HG02970 (cell line): Measurements from ENCODE around the gene TSHZ2.
"Not testable (repeated sequence)": the region's sequence is repeated elsewhere in the genome, so short reads cannot be mapped to it uniquely, and the experiment has no call there.

Experiments
- ATAC-seq: cut with Tn5 transposase; IDR thresholded peaks from one replicate; pipeline ENCODE4 v1.9.1; 2021; ENCODE audit warnings: mild to moderate bottlenecking, moderate library complexity, moderate number of reproducible peaks; ENCODE audit not compliant: unreplicated experiment, low FRiP score

TSHZ2 gene

DNA sequence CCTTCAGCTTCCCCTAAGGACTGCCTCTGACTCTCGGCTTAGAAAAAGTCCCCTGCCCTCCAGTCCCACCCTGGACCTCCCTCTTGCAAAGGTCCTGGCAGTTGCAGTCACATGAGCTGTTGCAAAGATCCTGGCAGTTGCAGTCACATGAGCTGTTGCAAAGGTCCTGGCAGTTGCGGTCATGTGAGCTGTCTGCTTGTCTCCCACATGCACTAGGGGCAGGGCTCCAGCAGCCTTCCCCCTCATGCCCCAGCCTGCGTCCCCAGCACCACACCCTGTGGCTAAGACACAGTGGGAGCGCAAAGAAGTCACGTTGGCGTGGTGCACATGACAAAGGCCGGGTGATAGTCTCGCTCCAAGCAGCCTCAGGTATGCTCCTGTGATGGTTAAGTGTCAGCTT, 538.5 kb downstream of the TSHZ2 start:
- ATAC-seq, result no peak

DNA sequence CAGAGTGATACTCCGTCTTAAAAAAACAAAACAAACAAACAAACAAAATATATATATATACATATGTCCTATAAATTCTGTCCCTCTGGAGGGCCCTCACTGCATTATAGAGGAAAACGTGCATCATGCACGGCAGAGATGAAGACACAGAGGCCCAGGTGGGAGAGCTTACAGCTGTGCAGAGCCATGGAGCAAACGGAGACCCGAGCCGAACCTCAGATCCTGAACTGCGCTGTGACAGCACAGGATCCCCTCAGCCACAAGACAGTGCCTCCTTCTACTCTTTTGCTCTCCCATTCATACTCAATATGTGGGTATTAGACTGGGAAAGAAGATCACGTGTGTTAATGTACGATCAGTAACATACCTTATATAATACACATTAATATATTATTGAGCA, 539.9 kb downstream of the TSHZ2 start:
- no peak for ATAC-seq

DNA sequence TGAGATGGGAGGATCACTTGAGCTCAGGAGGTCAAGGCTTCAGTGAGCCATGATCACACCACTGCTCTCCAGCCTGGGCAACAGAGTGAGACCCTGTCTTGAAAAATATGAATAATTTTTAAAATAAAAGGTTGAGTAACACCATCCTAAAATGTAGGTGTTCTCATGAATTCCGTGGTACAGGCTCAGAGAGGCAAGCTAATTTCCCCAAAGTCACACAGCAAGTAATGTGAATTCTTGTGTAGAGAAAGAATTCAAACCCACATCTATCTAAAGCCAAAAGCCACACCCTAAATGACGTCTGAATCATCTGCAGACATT, 541.0 kb downstream of the TSHZ2 start:
- ATAC-seq, result no peak

DNA sequence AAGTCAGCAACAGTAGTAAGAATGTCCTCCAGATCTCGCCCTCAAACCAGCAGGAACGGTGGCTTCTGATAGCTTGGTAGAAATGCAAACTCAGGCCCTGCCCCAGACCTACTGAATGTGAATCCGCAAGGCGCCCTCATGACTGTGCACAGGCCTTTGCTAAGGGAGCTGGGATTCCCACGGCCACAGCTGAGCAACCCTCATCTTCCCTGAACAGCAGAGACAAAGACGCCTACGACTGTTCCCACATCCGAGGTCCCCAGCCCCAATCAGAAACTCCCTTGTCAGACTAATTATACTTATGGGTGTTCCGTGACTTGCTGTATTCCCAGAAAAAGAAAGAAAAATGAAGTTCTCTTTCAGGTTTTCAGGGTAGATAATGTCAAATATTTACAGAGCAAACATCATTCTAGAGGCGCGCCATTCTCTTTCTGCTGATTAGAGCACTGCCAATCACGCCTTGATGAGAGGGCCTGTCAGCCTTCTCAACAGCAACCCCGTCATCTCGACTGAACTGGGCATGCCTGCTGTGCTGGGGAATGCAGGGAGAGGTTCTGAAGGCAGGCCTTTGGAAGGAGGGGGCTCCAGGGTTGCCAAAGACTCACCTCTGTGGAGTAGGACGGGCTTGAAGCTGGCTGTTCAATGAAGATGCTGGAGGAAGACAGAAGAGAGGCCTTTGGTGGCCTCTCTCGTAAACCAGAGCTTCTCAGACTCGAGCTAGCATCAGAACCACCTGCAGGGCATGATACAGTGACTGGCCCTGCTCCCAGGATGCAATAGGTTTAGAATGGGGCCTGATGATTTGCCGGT, 541.5 kb downstream of the TSHZ2 start:
- no peak for ATAC-seq

DNA sequence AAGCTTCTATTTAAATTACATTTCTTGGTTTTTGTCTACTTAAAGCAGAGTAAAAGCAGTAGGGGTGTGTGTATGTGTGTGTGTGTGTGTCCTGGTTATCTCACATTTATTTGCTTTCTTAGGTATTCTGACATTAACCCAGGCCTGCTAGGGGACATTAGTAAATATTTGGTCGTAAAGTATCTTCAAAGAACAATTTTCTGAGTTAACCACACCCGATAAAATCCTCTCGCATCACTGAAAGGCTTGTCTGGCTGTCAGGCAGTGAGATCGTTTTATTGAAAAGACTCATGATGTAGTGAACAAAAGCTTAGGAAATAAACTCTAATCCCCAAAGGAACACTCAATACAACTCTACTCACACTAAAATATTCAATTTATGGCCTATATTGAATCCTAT, 543.6 kb downstream of the TSHZ2 start:
- no peak for ATAC-seq

DNA sequence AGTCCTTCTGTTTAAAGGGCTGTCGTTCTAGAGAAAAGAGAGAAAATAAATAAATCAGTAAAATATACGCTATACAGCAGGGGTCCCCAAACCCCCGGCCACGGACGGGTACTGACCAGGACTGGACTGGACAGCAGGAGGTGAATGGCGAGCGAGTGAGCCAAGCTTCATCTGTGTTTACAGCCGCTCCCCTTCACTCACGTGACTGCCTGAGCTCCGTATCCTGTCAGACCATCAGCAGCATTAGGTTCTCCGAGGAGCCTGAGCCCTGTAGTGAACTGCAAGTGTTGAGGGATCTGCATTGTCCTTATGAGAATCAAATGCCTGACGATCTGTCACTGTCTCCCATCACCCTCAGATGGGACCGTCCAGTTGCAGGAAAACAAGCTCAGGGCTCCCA, 545.0 kb downstream of the TSHZ2 start:
- ATAC-seq, result no peak

DNA sequence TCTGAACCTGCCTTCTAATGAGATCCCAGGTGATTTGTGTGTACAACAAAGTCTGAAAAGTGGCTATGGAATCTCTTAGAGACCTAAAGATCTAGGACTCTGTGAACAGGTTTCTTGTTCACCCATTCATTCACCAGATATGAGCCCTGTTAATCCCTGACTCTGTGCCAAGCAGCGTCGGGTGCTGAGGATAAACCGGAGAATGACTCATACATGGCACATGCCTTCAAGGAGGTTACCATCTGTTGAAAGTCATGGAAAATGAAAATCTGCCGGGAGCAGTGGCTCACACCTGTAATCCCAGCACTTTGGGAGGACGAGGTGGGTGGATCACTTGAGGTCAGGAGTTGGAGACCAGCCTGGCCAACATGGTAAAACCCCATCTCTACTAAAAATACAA, 549.3 kb downstream of the TSHZ2 start:
- not testable (repeated sequence) for ATAC-seq

DNA sequence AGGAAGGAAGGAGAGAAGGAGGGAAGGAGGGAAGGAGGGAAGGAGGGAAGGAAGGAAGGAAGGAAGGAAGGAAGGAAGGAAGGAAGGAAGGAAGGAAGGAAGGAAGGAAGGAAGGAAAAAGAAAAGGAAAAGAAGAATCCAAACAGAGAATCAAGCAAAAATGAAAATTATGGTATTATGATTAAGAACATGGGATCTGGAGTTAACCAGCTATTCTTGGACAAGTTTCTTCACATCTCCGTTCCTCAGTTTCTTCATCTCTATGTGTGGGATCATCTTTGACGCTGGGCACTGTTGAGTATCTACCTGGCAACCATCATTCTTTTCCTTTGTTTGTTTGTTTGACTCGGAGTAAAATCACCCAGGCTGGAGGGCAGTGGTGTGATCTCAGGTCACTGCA, 549.9 kb downstream of the TSHZ2 start:
- no peak for ATAC-seq

DNA sequence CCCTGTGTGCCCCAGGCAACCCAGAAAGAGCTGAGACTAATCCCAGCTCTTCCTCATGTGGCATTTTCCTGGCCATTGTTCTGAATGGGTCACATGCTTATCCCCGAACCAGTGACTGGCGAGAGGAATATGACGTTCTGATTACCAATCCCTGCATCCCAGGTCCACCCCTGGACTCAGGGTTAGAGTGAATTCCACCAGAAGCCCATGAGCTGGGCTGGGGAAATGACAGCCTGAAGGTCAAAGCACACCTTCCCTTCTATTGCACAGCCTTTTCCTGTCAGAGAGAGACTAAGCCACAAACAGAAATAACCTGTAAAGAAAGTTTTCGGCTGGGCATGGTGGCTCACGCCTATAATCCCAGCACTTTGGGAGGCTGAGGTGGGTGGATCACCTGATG, 550.5 kb downstream of the TSHZ2 start:
- ATAC-seq, result no peak

DNA sequence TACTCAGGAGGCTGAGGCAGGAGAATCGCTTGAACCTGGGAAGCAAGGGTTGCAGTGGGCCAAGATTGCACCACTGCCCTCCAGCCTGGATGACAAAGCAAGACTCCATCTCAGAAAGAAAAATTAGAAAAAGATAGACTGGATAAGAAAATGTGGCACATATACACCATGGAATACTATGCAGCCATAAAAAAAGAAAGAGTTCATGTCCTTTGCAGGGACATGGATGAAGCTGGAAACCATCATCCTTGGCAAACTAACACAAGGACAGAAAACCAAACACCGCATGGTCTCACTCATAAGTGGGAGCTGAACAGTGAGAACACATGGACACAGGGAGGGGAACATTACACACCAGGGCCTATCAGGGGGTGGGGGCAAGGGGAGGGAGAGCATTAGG, 551.5 kb downstream of the TSHZ2 start:
- not testable (repeated sequence) for ATAC-seq

DNA sequence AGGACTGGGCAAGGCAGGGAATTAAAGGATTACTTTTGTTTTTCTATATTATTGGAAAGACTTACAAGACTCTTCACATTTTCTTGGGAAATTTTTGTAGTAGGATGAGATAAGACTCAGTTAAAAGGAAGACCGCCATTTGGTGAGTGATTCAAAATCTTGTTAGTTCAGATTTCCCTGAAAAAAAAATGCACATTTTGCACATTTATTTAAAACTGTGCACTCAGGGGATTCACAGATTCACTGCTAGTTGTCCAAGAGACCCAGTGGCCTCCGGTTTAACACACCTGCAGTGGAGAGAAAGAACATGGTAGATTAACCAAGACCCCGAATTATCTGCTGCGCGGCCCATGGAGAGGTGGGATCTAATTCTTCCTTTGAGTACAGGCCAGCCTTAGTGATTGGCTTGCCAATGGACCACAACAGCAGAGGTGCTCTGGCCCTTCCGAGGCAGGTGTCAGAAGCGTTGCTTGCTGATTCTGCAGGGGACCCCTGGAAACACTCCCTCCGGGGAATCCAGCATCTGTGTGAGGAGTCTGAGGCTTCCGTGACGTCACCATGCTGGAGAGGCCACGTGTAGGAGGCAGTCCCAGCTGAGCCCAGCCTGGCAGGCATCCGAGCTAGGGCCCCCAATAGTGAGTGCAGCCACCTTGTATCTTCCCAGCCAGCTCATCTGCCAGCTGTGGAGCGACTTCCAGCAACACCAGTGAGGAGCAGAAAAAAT, 552.6 kb downstream of the TSHZ2 start:
- ATAC-seq, result no peak

DNA sequence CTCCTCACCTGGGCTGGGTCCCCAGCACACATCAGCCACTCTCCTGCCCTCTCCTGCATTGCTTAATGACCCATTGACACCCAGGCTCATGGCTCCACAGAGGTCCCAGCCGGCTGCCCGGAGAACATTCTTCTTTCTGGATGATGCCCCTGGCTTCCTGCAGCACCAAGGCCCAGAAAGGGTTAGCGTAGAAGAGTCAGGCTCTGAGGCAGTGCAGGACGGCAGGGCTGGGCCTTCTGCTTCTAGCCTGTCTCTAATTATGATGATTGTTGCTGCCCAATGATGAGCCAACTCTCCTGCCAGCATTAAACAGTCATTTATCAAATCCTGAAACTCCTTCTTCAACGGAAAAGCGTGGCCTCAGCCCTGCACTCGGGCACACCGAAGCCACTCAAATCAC, 555.0 kb downstream of the TSHZ2 start:
- ATAC-seq, result no peak

DNA sequence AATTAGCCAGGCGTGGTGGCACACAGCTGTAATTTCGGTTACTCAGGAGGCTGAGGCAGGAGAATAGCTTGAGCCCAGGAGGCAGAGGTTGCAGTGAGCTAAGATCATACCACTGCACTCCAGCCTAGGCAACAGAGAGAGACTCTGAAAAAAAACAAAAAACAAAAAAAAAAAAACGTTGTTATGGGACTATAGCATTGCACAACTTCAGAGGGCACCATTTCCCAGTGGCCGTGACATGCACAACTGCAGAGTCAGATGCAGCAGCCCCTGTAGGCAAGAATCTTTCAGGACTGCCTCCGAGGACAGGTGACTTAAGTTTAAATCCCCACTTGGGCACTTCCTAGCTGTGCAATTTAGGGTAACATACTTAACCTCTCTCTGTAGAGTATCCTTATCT, 557.5 kb downstream of the TSHZ2 start:
- no peak for ATAC-seq

DNA sequence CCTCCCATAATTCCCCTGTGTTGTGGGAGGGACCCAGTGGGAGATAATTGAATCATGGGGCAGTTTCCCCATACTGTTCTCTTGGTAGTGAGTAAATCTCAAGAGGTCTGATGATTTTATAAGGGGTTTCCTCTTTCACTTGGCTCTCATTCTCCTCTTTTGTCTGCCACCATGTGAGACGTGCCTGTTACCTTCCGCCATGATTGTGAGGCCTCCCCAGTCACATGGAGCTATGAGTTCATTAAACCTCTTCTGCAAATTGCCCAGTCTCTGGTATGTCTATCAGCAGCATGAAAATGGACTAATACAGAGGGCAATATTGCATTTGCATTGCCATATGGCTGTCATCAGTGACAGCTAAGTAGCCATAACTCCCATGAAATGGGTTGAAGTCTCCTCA, 558.3 kb downstream of the TSHZ2 start:
- no peak for ATAC-seq

DNA sequence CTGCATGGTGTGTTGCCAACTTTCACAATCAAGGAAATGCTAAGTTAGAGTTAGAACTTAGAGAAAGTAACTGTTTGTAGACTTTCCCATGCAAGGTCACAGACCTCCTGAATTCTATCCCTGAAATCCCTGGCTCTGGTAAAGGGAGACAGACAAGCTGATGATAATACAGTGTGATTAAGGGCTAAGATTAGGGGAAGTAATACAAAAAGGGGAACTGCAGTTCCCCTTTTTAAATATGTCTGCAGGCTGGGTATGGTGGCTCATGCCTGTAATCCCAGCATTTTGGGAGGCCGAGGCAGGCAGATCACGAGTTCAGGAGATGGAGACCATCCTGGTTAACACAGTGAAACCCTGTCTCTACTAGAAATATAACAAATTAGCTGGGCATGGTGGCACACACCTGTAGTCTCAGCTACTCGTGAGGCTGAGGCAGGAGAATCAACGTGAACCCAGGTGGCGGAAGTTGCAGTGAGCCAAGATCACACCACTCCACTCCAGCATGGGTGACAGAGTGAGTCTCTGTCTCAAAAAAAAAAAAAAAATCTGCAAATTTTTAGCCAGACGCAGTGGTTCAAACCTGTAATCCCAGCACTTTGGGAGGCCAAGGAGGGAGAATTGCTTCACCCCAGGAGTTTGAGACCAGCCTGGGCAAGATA, 560.6 kb downstream of the TSHZ2 start:
- ATAC-seq, result not testable (repeated sequence)

DNA sequence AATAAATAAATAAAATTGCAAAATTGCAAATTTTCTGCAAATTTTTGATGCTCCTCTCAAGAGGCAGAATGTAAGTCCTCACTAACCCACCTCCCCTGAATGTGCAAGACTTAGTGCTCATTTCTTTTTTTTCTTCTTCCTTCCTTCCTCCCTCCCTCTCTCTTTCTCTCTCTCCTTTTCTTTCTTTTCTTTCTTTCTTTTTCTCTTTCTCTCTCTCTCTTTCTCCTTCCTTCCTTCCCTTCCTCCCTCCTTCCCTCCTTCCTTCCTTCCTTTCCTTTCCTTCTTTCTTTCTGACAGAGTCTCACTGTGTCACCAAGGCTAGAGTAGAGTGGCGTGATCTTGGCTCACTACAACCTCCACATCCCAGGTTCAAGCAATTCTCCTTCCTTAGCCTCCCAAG, 561.3 kb downstream of the TSHZ2 start:
- no peak for ATAC-seq

DNA sequence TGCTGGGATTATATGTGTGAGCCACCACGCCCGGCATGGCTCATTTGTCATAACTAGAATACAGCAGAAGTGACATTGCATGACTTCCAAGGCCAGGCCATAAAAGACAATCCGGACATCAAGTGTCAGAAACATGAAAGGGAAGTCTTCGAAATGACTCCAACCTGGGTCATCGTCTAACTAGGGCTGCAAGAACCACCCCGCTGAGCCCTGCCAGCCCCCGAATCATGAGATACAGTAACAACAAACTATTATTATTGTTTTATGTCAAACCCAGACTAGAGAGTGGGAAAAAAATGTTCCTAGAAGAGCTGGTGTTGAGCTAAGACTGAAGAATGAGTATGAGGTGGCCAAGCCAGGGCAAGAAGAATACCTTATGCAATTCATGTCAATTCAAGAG, 561.9 kb downstream of the TSHZ2 start:
- ATAC-seq, result no peak

DNA sequence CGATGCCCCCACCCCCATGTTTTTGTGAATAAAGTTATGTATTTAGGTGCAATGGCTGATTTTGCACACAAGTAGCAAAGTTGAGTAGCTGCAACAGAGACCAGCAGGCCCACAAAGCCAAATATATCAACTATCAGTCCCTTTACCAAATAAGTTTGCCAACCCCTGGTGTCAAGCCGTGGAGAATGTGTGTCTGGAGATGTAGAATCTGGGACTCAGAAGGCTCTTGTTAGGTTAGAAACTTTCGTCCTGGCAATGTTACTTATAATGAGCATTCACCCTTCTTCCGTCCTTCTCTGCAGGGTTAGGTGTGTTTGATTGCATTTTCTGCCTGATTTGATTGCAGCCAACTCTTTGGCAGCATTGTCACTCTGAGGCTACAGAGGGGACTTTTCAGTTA, 563.7 kb downstream of the TSHZ2 start:
- no peak for ATAC-seq

DNA sequence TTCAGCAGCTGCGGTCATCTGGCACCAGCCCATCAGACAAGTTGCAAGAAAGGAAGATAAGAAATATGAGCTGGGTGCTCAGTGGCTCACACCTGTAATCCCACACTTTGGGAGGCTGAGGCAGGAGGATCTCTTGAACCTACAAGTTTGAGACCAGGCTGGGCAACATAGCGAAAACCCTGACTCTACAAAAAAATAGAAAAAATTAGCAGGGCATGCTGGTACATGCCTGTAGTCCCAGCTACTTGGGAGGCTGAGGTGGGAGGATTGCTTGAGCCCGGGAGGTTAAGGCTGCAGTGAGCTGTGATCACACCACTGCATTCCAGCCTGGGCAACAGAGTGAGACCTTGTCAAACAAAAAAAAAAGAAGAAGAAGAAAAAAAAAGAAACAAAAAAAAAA, 564.2 kb downstream of the TSHZ2 start:
- ATAC-seq, result not testable (repeated sequence)

DNA sequence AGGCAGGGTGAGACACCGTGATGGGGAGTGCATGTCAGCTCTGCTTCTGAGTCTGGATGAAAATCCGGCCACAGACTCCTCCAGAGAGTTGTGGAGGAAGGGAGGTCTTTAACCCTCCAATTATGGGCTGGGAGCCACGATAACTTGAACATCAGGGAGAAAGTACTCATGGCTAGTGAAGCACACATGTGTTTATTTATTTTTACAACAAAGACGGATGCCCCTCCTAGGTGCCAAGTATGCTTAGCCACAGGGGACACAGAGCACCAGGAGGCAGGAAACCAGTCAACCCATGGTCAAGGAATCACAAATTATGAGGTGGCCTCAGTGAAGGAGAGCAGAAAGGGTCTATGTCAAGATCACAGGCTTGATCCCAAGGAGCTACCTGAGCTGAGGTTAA, 567.4 kb downstream of the TSHZ2 start:
- no peak for ATAC-seq
